Gastroesophageal sphincter (tissue), 3 donors: ENCODE results near the gene ZNF638.

Experiments
- CTCF ChIP-seq, 4 experiments: fragments of 200-600 bp in 2 of 4; fragments of 450-650 bp in 2 of 4; sonication (generic) in 1 of 4; IDR thresholded peaks; one replicate each; pipeline ENCODE4 v1.5.1; 2017 to 2019; ENCODE audit warnings: antibody characterized with exemption in 4 of 4, mild to moderate bottlenecking in 2 of 4, moderate library complexity in 2 of 4
- EP300 ChIP-seq: sonication (generic); formaldehyde crosslinking; IDR thresholded peaks from one replicate; pipeline ENCODE4 v1.6.1; 2017; ENCODE audit warnings: antibody characterized with exemption, mild to moderate bottlenecking
- POLR2A ChIP-seq, 2 donors: fragments of 450-650 bp; IDR thresholded peaks; one replicate each; pipeline ENCODE4 v1.6.1; 2017; ENCODE audit warnings: antibody characterized with exemption in 2 of 2, mild to moderate bottlenecking in 2 of 2, moderate library complexity in 1 of 2

DNA sequence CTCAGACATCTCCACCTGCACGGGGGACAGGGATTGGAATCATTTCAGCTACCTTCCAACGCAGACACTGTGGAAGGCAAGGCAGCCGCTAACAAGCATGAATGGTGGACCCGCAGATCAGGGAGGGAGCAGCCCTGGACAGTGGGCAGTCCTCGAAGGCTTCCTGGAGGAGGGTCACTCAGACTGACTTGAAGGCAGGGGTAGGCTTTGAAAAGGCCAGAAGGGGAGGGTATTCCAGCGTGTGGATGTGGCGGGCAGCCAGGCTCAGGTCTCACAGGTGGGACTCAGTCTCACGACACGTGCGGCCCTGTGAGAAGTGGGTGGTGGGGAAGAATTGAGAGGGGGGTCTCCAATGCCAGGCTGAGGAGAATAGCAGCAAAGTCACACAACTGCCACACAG lies 151.7 kb downstream of the ZNF638 start:
- TF ChIP-seq CTCF (IDR thresholded peaks at IDR 0.05) (no peak), EP300 (no peak), POLR2A (IDR thresholded peaks at IDR 0.05) (no peak)
